Measurements from ENCODE around the gene WHRN. TPM values are rescaled to one million over a fixed set of nuclear protein-coding genes. Genes with fewer than 3 reads are reported as not detected.

The WHRN gene
- total and polyA plus RNA-seq, 5 donors from 2014 or later: 1.00 to 24.2 (median 1.4) TPM

DNA sequence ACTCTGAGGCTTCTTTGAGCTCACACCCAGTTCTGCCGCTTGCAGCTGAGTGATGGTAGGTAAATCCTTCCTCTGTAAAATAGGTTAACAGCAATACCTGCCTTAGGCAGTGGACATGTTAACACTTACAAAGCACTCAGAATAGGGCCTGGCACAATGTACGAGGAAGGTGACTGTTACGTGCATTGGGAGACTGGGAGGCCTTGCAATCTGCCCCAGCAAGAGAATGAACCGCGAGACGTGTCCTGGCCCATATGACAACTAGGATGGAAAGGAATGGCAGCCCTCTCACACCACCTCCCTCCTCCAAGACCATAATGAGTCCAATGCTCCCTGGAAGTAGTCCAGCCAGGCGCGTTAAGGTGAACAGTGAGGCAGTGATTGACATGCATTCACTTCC is 94.4 kb downstream of the WHRN start:
- Histone ChIP-seq H3K9me3 (ENCODE audit: control insufficient read depth in 2 of 2, low read length in 2 of 2) (no peaks in the 10 kb centered on the region), H3K27ac (ENCODE audit: insufficient read depth, low read length, poor library complexity, severe bottlenecking) (no peak overlapping the region), H3K27me3 (ENCODE audit: control insufficient read depth, insufficient read depth, low read length) (no peaks in the 10 kb centered on the region), H3K36me3 (ENCODE audit: control insufficient read depth, insufficient read depth, low read length) (no peaks in the 10 kb centered on the region), H3K4me1 (ENCODE audit: control insufficient read depth, insufficient read depth, low read length, poor library complexity, severe bottlenecking) (no peaks in the 10 kb centered on the region), H3K4me3 (ENCODE audit: low read depth, low read length) (no peak overlapping the region)
- no peak overlapping the region for H3K4me3 Mint-ChIP-seq
- peaks cover 0 to 2% (median 0%) of the 10 kb centered on the region in 4 donors for H3K4me1 Mint-ChIP-seq
- no peaks in the 10 kb centered on the region for H3K36me3 Mint-ChIP-seq
- ATAC-seq (ENCODE audit: low read depth in 2 of 2): no peak
- no peaks in the 10 kb centered on the region for H3K27me3 Mint-ChIP-seq
- no peak overlapping the region for H3K27ac Mint-ChIP-seq
- DNase-seq: no peak
- peaks cover 0 to 2% (median 0%) of the 10 kb centered on the region in 7 donors for H3K9me3 Mint-ChIP-seq

DNA sequence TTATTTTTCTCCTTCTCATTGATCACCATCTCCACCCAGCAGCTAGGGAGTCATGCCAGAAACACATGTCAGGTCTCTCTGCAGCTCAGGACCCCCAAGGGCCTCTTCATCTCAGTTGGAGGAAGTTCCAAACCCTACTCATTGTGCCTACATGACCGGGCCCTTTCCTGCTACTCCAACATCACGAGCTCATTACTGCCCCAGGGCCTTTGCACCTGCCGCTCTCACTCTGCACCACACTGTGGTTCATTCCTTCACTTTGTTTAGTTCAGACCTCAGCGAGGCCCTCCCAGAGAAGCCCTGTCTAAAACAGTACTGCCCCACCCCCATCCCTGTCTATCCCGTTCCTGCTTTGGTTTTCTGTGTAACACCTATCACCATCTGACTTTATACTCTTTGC is 95.4 kb downstream of the WHRN start:
- Histone ChIP-seq H3K9me3 (ENCODE audit: control insufficient read depth in 2 of 2, low read length in 2 of 2) (no peaks in the 10 kb centered on the region), H3K27me3 (ENCODE audit: control insufficient read depth, insufficient read depth, low read length) (no peaks in the 10 kb centered on the region), H3K36me3 (ENCODE audit: control insufficient read depth, insufficient read depth, low read length) (no peaks in the 10 kb centered on the region), H3K4me1 (ENCODE audit: control insufficient read depth, insufficient read depth, low read length, poor library complexity, severe bottlenecking) (peaks cover 5% of the 10 kb centered on the region), H3K4me3 (ENCODE audit: low read depth, low read length) (no peak overlapping the region), H3K27ac (ENCODE audit: insufficient read depth, low read length, poor library complexity, severe bottlenecking) (no peak overlapping the region)
- Mint-ChIP-seq H3K4me1 (peaks cover 3 to 8% (median 5%) of the 10 kb centered on the region in 4 donors), H3K9me3 (peaks cover 0 to 2% (median 0%) of the 10 kb centered on the region in 7 donors), H3K27me3 (peaks cover 5% of the 10 kb centered on the region), H3K27ac (peak overlapping the region; percentile 13 to 21 (median 13)), H3K4me3 (no peak overlapping the region), H3K36me3 (no peaks in the 10 kb centered on the region)
- DNase-seq (no peak), ATAC-seq (ENCODE audit: low read depth in 2 of 2) (no peak)

DNA sequence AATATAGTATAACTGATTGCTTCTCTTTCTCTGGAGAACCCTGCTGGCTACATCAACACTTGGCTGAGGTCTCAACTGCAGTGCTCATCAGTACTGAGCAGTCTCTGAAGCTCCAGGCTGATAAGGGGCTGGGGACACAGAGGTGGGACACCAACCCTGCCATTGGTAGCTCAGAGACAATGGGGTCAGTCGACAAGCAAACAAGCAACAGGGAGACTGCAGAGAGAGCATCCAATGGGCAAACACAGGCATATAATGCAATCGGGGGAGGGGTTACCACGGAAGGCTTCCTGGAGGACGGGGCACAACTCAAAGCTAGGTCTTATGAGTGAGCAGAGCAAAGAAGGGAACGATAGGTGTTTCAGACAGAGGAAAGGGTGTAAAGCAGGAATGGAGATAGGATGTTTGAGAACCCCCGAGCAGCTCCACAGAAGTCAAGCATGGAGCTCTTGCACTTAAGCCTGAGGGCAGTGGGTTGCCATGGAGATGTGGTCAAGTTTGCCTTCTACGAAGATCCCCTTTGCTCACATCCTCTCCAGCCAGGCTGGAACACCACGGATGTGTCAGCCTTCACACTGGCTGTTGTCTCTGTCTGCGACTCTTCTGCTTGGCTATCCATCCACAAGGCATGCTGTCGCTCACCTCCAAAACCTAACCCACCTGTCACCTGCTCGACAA is 96.0 kb downstream of the WHRN start:
- Mint-ChIP-seq H3K27ac (peak overlapping the region in 1 of 3 donors; percentile 13), H3K27me3 (peaks cover 5% of the 10 kb centered on the region)
- ATAC-seq (ENCODE audit: low read depth in 2 of 2): no peak

DNA sequence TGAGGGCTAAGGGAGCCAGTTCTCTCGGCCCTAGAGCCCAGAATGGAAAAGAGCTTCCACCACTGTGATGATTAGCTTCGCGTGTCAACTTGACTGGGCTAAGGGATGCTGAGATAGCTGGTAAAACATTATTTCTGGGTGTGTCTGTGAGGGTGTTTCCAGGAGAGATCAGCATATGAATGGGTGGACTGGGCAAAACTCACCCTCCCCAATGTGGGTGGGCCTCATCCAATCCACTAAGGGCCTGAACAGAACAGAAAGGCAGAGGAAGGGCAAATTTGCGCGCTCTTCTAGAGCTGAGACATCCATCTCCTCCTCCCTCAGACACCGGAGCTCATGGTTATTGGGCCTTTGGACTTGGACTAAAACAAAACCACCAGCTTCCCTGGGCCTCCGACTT is 96.6 kb downstream of the WHRN start:
- no peak for ATAC-seq (ENCODE audit: low read depth in 2 of 2)
- Histone ChIP-seq H3K9me3 (ENCODE audit: control insufficient read depth in 2 of 2, low read length in 2 of 2) (no peaks in the 10 kb centered on the region), H3K4me3 (ENCODE audit: low read depth, low read length) (no peak overlapping the region), H3K27me3 (ENCODE audit: control insufficient read depth, insufficient read depth, low read length) (no peaks in the 10 kb centered on the region), H3K27ac (ENCODE audit: insufficient read depth, low read length, poor library complexity, severe bottlenecking) (no peak overlapping the region), H3K36me3 (ENCODE audit: control insufficient read depth, insufficient read depth, low read length) (no peaks in the 10 kb centered on the region), H3K4me1 (ENCODE audit: control insufficient read depth, insufficient read depth, low read length, poor library complexity, severe bottlenecking) (peaks cover 5% of the 10 kb centered on the region)
- no peak overlapping the region for H3K4me3 Mint-ChIP-seq
- H3K27ac Mint-ChIP-seq: no peak overlapping the region
- H3K4me1 Mint-ChIP-seq: peaks cover 3 to 8% (median 5%) of the 10 kb centered on the region in 4 donors
- peaks cover 5% of the 10 kb centered on the region for H3K27me3 Mint-ChIP-seq
- DNase-seq: no peak
- H3K9me3 Mint-ChIP-seq: peaks cover 0 to 2% (median 0%) of the 10 kb centered on the region in 7 donors
- H3K36me3 Mint-ChIP-seq: no peaks in the 10 kb centered on the region

More for the DNA sequence above, 96.0 kb downstream of the WHRN start:
- no peaks in the 10 kb centered on the region for H3K9me3 ChIP-seq (ENCODE audit: control insufficient read depth in 2 of 2, low read length in 2 of 2)
- H3K4me1 Mint-ChIP-seq: peaks cover 3 to 8% (median 5%) of the 10 kb centered on the region in 4 donors
- H3K4me3 ChIP-seq (ENCODE audit: low read depth, low read length): no peak overlapping the region
- H3K27ac ChIP-seq (ENCODE audit: insufficient read depth, low read length, poor library complexity, severe bottlenecking): no peak overlapping the region
- no peaks in the 10 kb centered on the region for H3K36me3 Mint-ChIP-seq
- peaks cover 0 to 2% (median 0%) of the 10 kb centered on the region in 7 donors for H3K9me3 Mint-ChIP-seq
- peaks cover 5% of the 10 kb centered on the region for H3K4me1 ChIP-seq (ENCODE audit: control insufficient read depth, insufficient read depth, low read length, poor library complexity, severe bottlenecking)
- H3K4me3 Mint-ChIP-seq: no peak overlapping the region
- H3K27me3 ChIP-seq (ENCODE audit: control insufficient read depth, insufficient read depth, low read length): no peaks in the 10 kb centered on the region
- DNase-seq: no peak
- no peaks in the 10 kb centered on the region for H3K36me3 ChIP-seq (ENCODE audit: control insufficient read depth, insufficient read depth, low read length)

DNA sequence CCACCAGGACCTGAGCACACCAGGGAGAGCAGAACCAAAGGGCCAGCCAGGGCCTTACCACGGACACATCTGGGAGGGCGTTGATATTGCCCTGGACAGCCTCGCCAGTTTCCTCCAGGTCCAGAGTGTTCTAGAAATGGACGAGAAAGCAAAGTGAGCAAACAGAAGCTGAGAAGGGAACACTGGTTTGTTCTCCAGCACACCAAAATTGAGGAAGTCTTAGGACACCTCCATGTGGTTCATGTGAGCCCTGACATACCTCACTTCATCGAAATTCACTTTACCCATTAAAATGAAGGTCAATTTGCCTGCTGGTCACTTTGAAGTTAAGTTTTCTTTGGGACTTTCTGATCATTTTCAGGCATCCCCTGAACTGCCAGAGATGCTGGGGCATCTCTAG is 97.4 kb downstream of the WHRN start:
- peaks cover 0 to under 1% (median 0%) of the 10 kb centered on the region in 7 donors for H3K9me3 Mint-ChIP-seq
- no peak overlapping the region for H3K27ac Mint-ChIP-seq
- ATAC-seq (ENCODE audit: low read depth in 2 of 2) (no peak), DNase-seq (no peak)
- Histone ChIP-seq H3K4me3 (ENCODE audit: low read depth, low read length) (no peak overlapping the region), H3K27ac (ENCODE audit: insufficient read depth, low read length, poor library complexity, severe bottlenecking) (no peak overlapping the region), H3K36me3 (ENCODE audit: control insufficient read depth, insufficient read depth, low read length) (no peaks in the 10 kb centered on the region), H3K9me3 (ENCODE audit: control insufficient read depth in 2 of 2, low read length in 2 of 2) (no peaks in the 10 kb centered on the region), H3K4me1 (ENCODE audit: control insufficient read depth, insufficient read depth, low read length, poor library complexity, severe bottlenecking) (peaks cover 5% of the 10 kb centered on the region), H3K27me3 (ENCODE audit: control insufficient read depth, insufficient read depth, low read length) (no peaks in the 10 kb centered on the region)
- H3K4me3 Mint-ChIP-seq: no peak overlapping the region
- H3K36me3 Mint-ChIP-seq: no peaks in the 10 kb centered on the region
- H3K4me1 Mint-ChIP-seq: peaks cover 3 to 8% (median 5%) of the 10 kb centered on the region in 4 donors
- peaks cover 5% of the 10 kb centered on the region for H3K27me3 Mint-ChIP-seq

DNA sequence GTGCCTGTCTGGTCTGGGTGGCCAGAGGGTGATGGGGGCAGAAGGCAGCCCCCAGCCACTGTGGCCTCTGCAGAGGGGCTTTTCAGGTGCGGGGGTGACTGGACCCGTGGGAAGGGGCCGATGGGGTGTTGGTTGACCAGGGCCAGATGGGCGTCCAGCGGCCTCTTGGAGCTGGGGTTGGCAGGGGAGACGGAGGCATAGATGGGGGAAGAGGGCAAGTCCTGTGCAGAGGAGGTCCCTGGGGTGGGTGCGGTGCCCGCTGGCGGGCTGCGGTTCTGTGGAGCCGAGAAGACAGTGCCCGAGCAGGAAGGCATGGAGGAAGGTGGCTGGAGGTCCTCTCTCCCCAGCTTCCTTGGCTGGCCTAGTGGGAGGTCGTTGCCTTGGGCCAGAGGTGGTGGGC is 98.8 kb downstream of the WHRN start:
- Histone ChIP-seq H3K36me3 (ENCODE audit: control insufficient read depth, insufficient read depth, low read length) (no peaks in the 10 kb centered on the region), H3K27me3 (ENCODE audit: control insufficient read depth, insufficient read depth, low read length) (no peaks in the 10 kb centered on the region), H3K27ac (ENCODE audit: insufficient read depth, low read length, poor library complexity, severe bottlenecking) (no peak overlapping the region), H3K4me3 (ENCODE audit: low read depth, low read length) (no peak overlapping the region), H3K4me1 (ENCODE audit: control insufficient read depth, insufficient read depth, low read length, poor library complexity, severe bottlenecking) (peaks cover 5% of the 10 kb centered on the region), H3K9me3 (ENCODE audit: control insufficient read depth in 2 of 2, low read length in 2 of 2) (no peaks in the 10 kb centered on the region)
- no peak for DNase-seq
- Mint-ChIP-seq H3K9me3 (no peaks in the 10 kb centered on the region), H3K27me3 (peaks cover 5% of the 10 kb centered on the region), H3K4me1 (peaks cover 3 to 8% (median 5%) of the 10 kb centered on the region in 4 donors), H3K36me3 (no peaks in the 10 kb centered on the region), H3K4me3 (no peak overlapping the region), H3K27ac (no peak overlapping the region)
- ATAC-seq (ENCODE audit: low read depth in 2 of 2): no peak

DNA sequence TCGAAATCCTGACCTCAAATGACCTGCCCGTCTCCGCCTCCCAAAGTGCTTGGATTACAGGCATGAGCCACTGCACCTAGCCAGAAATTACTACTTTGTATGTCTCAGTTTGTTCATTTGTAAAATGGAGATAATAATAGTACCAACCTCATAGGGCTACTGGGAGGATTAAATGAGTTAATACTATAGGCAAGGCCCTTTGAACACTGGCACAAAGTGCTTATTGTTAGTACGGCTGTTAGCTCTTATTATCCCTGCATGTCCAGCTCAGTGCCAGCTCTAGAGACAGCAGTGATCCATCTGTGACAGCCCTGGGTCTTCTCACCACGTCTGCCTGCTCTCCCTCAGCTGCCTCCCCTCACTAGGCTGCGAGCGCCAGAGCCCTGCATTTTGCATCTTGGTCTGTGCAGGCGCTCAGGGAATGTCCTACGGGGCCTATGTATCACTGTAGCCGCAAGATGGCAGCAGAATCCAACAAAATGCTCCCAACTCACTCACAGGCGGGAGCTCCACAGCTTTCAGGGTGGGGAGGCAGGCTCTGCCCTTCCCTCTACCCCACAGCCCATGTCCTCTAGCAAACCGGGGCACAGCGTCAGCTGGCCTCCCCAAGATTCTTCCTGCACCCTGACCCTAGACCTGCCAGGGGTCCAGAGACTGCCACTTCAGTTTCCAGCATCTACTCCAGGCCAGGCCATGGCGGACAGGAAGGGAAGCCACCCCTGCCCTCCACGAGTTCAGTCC is 99.8 kb downstream of the WHRN start:
- Mint-ChIP-seq H3K9me3 (no peaks in the 10 kb centered on the region), H3K27ac (peak overlapping the region in 2 of 3 donors; percentile 44 to 66), H3K36me3 (no peaks in the 10 kb centered on the region), H3K4me1 (peaks cover 3 to 8% (median 5%) of the 10 kb centered on the region in 4 donors), H3K4me3 (peak overlapping the region in 1 of 4 donors; percentile 24), H3K27me3 (peaks cover 5% of the 10 kb centered on the region)
- peak; percentile 87 to 94 for ATAC-seq (ENCODE audit: low read depth in 2 of 2)
- Histone ChIP-seq H3K36me3 (ENCODE audit: control insufficient read depth, insufficient read depth, low read length) (no peaks in the 10 kb centered on the region), H3K27ac (ENCODE audit: insufficient read depth, low read length, poor library complexity, severe bottlenecking) (no peak overlapping the region), H3K9me3 (ENCODE audit: control insufficient read depth in 2 of 2, low read length in 2 of 2) (no peaks in the 10 kb centered on the region), H3K27me3 (ENCODE audit: control insufficient read depth, insufficient read depth, low read length) (no peaks in the 10 kb centered on the region), H3K4me1 (ENCODE audit: control insufficient read depth, insufficient read depth, low read length, poor library complexity, severe bottlenecking) (peaks cover 5% of the 10 kb centered on the region), H3K4me3 (ENCODE audit: low read depth, low read length) (no peak overlapping the region)
- DNase-seq: peak; percentile 65 to 87 (median 81)
